NCI-H2029 treated with DMSO at 0.1 percent for 48 hours (cell line): ENCODE results near the gene CSMD2.

ENCODE experiments used
- DNase-seq: peaks from one replicate; lab custom pipeline; 2025; lab: John Stamatoyannopoulos, UW

Gene CSMD2

GRCh38 chr1:33635336-33636012, 529.6 kb downstream of the CSMD2 start:
- DNase-seq: no peak

GRCh38 chr1:33634806-33635205, 530.2 kb downstream of the CSMD2 start:
- no peak for DNase-seq

DNA sequence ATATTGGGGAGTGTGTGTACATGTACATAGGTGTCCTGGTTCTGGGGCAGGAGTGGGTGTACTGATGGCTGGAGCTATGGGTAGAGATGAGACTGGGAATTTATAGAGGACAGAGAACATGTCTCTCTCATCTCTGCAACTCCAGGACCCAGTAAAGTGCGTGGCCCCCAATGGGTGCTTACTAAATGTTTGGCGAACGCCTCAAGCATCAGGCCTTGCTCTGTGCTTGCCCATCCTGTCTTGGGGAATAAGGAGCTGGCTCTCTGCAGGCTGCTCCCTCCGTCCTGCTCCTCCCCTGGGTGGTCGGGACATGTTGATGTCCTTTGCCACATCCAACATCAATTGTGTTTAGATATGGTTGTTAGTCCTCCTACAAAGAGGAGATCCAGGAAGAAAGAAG, 530.9 kb downstream of the CSMD2 start:
- no peak for DNase-seq

- peak; percentile 69 for DNase-seq
Measured at GRCh38 chr1:33633019-33633801, 531.8 kb downstream of the CSMD2 start.

GRCh38 chr1:33630686-33631085, 534.3 kb downstream of the CSMD2 start:
- DNase-seq: no peak

DNA sequence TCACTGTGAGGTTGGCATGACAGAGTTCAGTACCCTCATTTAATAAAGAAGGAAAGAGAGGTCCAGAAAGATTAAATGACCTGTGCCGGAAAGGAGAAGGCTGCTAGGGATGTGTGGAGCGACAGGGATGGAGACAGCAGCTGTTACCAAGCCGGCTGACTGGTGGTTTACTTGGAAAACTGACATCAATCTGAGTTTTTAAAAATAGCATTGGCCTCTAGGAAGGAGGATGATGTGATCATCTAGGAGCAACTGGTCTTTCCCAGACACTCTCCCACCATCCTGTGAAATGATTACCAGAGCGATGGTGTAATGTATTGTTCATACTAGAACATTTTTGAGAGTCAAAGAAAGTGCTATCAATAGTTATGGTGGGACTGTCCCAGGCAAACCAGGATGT, 538.2 kb downstream of the CSMD2 start:
- DNase-seq: no peak

- no peak for DNase-seq
Measured at GRCh38 chr1:33624991-33625870, 539.8 kb downstream of the CSMD2 start.

GRCh38 chr1:33624261-33624990, 540.6 kb downstream of the CSMD2 start:
- no peak for DNase-seq

DNA sequence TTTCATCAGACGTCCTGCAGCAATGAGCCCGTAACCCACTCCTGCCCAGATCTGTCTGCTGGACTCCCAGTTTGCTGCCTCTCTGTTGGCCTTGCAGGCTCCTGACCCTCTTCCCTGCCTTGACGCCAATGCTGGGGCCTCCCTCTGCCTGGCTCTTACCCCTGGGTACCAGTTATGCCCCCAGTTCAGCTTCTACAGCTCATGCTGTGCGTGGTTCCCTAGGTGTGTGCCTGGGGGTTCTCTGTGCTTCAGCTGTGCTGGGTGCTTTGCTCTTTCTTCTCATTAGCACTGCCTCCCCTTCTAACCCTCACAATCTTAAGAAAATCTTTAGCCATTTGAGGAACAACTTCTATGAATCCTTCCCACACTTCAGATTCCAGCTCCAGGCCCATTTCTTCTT, 541.2 kb downstream of the CSMD2 start:
- no peak for DNase-seq

DNA sequence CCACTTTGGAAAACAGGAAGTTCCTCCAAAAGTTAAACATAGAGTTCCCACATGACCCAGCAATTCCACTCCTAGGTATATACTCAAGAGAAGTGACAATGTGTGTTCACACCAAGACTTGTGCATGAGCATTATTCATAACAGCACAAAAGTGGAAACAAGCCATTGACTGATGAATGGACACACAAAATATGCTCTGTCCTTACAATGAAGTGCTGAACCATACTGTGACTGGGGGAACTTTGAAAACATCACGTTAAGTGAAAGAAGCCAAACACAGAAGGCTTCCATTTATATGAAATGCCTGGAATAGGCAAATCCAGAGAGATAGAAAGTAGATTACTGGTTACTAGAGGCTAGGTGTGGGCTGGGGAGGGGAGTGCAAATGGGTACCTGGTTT, 542.3 kb downstream of the CSMD2 start:
- DNase-seq: no peak

- no peak for DNase-seq
Measured at GRCh38 chr1:33618636-33619035, 546.4 kb downstream of the CSMD2 start.

DNA sequence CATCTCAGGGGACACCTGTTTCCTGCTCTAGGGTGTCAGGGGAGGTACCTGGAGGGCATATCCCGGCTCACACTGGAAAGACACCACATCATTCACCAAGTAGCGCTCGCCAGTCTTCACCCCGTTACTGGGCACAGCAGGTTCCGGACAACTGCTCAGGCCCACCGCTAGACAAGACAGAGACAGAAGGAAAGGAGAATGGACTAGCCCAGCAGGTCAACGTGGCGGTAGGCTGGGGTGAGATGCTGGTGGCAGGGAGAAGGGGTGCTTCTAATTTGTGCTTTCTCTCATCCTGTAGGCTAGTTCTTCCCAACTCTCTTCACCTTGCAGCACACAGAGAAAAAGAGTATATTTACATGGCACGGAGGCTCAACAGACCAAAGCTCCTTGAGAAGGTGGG, 547.6 kb downstream of the CSMD2 start:
- no peak for DNase-seq

GRCh38 chr1:33616780-33617179, 548.2 kb downstream of the CSMD2 start:
- DNase-seq: no peak

GRCh38 chr1:33615546-33615945, 549.5 kb downstream of the CSMD2 start:
- no peak for DNase-seq

- DNase-seq: no peak
Measured at GRCh38 chr1:33610864-33611455, 554.1 kb downstream of the CSMD2 start.

GRCh38 chr1:33610391-33610790, 554.6 kb downstream of the CSMD2 start:
- DNase-seq: no peak

- no peak for DNase-seq
Measured at GRCh38 chr1:33609739-33610138, 555.3 kb downstream of the CSMD2 start.

- DNase-seq: no peak
Measured at GRCh38 chr1:33608825-33609400, 556.1 kb downstream of the CSMD2 start.

DNA sequence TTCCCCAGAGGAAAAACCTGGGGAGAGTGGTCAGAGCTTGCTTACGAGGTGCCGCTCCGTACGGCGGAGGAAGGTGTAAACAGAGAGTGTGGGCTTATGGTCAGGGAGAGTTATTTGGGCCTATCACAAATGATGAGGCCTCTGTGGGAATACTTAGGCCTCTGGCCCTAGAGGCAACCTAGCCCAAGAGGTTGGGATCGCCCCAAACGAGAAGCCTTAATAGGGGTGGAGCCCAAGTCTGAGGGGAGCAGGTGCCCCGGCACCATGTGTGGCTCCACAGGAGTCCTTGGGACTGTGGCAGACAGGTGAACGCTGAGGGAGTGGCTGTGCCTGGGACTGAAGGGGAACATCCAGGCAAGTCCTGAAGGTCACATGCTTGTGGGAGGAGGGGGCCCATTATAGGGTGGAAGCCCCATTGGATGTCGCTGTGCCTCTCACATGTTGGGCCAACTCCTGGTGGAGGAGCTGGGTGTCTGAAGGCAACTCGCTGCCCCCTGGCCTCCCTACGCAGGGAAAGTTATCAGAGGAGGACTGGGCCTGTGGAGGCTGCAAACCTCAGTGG, 557.5 kb downstream of the CSMD2 start:
- no peak for DNase-seq

GRCh38 chr1:33606272-33606671, 558.8 kb downstream of the CSMD2 start:
- no peak for DNase-seq

DNA sequence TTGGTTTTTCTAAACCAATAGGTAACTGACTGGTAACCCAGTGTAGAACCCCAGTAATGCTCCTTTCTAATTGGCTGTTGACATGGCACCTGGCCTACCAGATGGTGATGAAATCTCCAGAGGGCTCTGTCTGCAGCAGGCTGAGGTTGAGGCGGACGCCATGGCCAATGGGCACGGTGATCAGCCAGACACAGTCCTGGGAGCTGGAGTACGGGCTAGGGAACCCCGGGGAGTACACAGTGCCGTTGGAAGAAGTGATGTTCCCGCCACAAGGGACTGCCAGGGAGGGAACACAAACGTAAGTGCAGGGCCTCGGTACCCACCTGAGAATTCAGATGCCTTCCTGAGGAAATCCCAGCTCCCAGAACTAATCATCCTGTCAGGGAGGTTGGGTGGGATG, 562.8 kb downstream of the CSMD2 start:
- DNase-seq: no peak
